Measurements from ENCODE around the gene RBM6. TPM values are rescaled to one million over a fixed set of nuclear protein-coding genes. Genes with fewer than 3 reads are reported as not detected.
A peak's percentile ranks its signal among the peaks of the same experiment; 100 is the strongest.

RBM6 gene, protein sequence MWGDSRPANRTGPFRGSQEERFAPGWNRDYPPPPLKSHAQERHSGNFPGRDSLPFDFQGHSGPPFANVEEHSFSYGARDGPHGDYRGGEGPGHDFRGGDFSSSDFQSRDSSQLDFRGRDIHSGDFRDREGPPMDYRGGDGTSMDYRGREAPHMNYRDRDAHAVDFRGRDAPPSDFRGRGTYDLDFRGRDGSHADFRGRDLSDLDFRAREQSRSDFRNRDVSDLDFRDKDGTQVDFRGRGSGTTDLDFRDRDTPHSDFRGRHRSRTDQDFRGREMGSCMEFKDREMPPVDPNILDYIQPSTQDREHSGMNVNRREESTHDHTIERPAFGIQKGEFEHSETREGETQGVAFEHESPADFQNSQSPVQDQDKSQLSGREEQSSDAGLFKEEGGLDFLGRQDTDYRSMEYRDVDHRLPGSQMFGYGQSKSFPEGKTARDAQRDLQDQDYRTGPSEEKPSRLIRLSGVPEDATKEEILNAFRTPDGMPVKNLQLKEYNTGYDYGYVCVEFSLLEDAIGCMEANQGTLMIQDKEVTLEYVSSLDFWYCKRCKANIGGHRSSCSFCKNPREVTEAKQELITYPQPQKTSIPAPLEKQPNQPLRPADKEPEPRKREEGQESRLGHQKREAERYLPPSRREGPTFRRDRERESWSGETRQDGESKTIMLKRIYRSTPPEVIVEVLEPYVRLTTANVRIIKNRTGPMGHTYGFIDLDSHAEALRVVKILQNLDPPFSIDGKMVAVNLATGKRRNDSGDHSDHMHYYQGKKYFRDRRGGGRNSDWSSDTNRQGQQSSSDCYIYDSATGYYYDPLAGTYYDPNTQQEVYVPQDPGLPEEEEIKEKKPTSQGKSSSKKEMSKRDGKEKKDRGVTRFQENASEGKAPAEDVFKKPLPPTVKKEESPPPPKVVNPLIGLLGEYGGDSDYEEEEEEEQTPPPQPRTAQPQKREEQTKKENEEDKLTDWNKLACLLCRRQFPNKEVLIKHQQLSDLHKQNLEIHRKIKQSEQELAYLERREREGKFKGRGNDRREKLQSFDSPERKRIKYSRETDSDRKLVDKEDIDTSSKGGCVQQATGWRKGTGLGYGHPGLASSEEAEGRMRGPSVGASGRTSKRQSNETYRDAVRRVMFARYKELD
- total RNA-seq (2021) = 115 to 122 TPM (median 118 TPM) in 3 replicates
- Bru-seq, nascent RNA = percentile 81 among the genes with signal in this experiment
- long read RNA-seq, experiment 1, full-length matches to known transcripts = 237 of 419 reads
- long read RNA-seq, experiment 1, partial matches to known transcripts = 61 of 419 reads
- long read RNA-seq, experiment 1, other reads (novel, unspliced or antisense) = 121 of 419 reads
- long read RNA-seq, experiment 2, full-length matches to known transcripts = 9 of 53 reads
- long read RNA-seq, experiment 2, partial matches to known transcripts = 27 of 53 reads
- long read RNA-seq, experiment 2, other reads (novel, unspliced or antisense) = 17 of 53 reads
- long read RNA-seq, experiment 3, full-length matches to known transcripts = 32 of 72 reads
- long read RNA-seq, experiment 3, partial matches to known transcripts = 25 of 72 reads
- long read RNA-seq, experiment 3, other reads (novel, unspliced or antisense) = 15 of 72 reads

DNA sequence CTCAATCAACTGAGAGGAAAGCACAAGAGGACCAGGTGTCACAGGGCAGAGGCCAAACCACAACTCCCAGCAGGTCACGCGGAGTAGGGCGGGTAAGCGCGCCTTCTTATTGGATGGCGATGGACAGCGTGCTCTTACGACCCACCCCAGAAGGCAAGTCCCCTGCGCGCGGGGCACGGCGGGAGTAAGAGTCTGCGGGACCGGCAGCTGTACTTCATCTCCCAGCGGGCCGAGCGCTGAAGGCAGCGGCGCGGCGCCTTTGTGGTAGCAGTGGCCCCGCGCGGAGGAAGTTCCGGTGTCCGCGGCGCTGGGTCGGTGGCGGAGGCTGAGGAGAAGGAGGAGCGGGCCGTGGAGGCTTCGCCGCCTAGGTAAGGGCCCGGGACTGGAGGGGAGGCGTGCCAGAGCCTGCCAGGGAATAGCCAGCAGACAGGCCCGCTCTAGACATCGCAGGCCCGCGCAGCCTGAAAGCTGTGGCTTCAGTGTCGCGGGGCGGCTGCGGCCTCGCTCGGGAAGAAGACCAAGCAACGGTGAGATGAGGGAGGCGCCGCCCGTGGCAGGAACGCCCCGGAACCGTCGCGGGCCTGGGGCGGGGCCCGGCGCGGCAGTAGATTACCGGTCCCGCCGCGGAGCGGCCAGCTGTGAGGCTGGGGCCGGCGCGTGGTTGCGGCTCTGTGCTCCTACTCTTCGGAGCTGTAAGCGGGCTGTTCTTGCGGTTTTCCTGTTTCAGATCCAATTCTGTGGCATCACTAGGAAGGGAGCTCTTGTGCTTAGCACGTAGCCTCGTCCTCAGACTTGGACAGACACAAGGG is at the start of gene RBM6:
Gene RBM6 (plus strand): TSS at position 293 of the 809 bp plus-strand sequence. CDS start 22,492 bp downstream, outside the sequence.
- Mint-ChIP-seq H3K36me3 (peaks cover 9% of the 10 kb centered on the region), H3K4me1 (peaks cover 8% of the 10 kb centered on the region), H3K27ac (peak within 1 kb of the TSS; percentile 97), H3K9me3 (peaks cover 6% of the 10 kb centered on the region; the same call in 1 of the 2 replicates), H3K4me3 (peak within 1 kb of the TSS; percentile 98), H3K27me3 (ENCODE audit: low read depth) (no peaks in the 10 kb centered on the region; the same call in 1 of the 2 replicates)
- ATAC-seq (peak; percentile 98), DNase-seq (ENCODE audit: low spot score) (peak; percentile 97)
- CTCF ChIA-PET = interaction anchor here (0.9 to 2.4 kb wide), 10 partner anchors 10 to 268 kb away, joined by 3 to 42 read pairs (median 3); partner anchors contain the start of gene MON1A
- POLR2A ChIA-PET = interaction anchor here (0.8 to 2.5 kb wide), 6 partner anchors 10 to 154 kb away, joined by 3 to 31 read pairs (median 3); partner anchors contain the start of genes IP6K1 and MON1A
- no peak for TF ChIP-seq SOX15 (CRISPR knock-in tag; IDR thresholded peaks at IDR 0.05)
- TF ChIP-seq ELF4 (CRISPR knock-in tag; IDR thresholded peaks at IDR 0.05; ENCODE audit: low read depth) = peak; percentile 66; the same call in 1 of the 2 replicates
- TF ChIP-seq, protein P1, sequence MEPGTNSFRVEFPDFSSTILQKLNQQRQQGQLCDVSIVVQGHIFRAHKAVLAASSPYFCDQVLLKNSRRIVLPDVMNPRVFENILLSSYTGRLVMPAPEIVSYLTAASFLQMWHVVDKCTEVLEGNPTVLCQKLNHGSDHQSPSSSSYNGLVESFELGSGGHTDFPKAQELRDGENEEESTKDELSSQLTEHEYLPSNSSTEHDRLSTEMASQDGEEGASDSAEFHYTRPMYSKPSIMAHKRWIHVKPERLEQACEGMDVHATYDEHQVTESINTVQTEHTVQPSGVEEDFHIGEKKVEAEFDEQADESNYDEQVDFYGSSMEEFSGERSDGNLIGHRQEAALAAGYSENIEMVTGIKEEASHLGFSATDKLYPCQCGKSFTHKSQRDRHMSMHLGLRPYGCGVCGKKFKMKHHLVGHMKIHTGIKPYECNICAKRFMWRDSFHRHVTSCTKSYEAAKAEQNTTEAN (CRISPR knock-in tag; IDR thresholded peaks at IDR 0.05) = peak; percentile 79; the same call in 1 of the 2 replicates
- peak; percentile 37; the same call in 1 of the 2 replicates for TF ChIP-seq FOXK1 (CRISPR knock-in tag; IDR thresholded peaks at IDR 0.05)
- TF ChIP-seq, protein P2, sequence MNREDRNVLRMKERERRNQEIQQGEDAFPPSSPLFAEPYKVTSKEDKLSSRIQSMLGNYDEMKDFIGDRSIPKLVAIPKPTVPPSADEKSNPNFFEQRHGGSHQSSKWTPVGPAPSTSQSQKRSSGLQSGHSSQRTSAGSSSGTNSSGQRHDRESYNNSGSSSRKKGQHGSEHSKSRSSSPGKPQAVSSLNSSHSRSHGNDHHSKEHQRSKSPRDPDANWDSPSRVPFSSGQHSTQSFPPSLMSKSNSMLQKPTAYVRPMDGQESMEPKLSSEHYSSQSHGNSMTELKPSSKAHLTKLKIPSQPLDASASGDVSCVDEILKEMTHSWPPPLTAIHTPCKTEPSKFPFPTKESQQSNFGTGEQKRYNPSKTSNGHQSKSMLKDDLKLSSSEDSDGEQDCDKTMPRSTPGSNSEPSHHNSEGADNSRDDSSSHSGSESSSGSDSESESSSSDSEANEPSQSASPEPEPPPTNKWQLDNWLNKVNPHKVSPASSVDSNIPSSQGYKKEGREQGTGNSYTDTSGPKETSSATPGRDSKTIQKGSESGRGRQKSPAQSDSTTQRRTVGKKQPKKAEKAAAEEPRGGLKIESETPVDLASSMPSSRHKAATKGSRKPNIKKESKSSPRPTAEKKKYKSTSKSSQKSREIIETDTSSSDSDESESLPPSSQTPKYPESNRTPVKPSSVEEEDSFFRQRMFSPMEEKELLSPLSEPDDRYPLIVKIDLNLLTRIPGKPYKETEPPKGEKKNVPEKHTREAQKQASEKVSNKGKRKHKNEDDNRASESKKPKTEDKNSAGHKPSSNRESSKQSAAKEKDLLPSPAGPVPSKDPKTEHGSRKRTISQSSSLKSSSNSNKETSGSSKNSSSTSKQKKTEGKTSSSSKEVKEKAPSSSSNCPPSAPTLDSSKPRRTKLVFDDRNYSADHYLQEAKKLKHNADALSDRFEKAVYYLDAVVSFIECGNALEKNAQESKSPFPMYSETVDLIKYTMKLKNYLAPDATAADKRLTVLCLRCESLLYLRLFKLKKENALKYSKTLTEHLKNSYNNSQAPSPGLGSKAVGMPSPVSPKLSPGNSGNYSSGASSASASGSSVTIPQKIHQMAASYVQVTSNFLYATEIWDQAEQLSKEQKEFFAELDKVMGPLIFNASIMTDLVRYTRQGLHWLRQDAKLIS (CRISPR knock-in tag; IDR thresholded peaks at IDR 0.05; ENCODE audit: borderline replicate concordance) = no peak
- no peak; the same call in 1 of the 2 replicates for TF ChIP-seq CREB1 (CRISPR knock-in tag; IDR thresholded peaks at IDR 0.05)
- TF ChIP-seq, protein P3, sequence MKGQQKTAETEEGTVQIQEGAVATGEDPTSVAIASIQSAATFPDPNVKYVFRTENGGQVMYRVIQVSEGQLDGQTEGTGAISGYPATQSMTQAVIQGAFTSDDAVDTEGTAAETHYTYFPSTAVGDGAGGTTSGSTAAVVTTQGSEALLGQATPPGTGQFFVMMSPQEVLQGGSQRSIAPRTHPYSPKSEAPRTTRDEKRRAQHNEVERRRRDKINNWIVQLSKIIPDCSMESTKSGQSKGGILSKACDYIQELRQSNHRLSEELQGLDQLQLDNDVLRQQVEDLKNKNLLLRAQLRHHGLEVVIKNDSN (CRISPR knock-in tag; IDR thresholded peaks at IDR 0.05) = peak; percentile 91
- no peak for TF ChIP-seq ESRRA (CRISPR knock-in tag; IDR thresholded peaks at IDR 0.05; ENCODE audit: borderline replicate concordance)
- TF ChIP-seq ZNF396 (CRISPR knock-in tag; IDR thresholded peaks at IDR 0.05; ENCODE audit: borderline replicate concordance) = no peak
- no peak for TF ChIP-seq TP53 (CRISPR knock-in tag; IDR thresholded peaks at IDR 0.05)
- TF ChIP-seq, protein P4, sequence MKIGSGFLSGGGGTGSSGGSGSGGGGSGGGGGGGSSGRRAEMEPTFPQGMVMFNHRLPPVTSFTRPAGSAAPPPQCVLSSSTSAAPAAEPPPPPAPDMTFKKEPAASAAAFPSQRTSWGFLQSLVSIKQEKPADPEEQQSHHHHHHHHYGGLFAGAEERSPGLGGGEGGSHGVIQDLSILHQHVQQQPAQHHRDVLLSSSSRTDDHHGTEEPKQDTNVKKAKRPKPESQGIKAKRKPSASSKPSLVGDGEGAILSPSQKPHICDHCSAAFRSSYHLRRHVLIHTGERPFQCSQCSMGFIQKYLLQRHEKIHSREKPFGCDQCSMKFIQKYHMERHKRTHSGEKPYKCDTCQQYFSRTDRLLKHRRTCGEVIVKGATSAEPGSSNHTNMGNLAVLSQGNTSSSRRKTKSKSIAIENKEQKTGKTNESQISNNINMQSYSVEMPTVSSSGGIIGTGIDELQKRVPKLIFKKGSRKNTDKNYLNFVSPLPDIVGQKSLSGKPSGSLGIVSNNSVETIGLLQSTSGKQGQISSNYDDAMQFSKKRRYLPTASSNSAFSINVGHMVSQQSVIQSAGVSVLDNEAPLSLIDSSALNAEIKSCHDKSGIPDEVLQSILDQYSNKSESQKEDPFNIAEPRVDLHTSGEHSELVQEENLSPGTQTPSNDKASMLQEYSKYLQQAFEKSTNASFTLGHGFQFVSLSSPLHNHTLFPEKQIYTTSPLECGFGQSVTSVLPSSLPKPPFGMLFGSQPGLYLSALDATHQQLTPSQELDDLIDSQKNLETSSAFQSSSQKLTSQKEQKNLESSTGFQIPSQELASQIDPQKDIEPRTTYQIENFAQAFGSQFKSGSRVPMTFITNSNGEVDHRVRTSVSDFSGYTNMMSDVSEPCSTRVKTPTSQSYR (CRISPR knock-in tag; IDR thresholded peaks at IDR 0.05) = no peak
- TF ChIP-seq, protein P5, sequence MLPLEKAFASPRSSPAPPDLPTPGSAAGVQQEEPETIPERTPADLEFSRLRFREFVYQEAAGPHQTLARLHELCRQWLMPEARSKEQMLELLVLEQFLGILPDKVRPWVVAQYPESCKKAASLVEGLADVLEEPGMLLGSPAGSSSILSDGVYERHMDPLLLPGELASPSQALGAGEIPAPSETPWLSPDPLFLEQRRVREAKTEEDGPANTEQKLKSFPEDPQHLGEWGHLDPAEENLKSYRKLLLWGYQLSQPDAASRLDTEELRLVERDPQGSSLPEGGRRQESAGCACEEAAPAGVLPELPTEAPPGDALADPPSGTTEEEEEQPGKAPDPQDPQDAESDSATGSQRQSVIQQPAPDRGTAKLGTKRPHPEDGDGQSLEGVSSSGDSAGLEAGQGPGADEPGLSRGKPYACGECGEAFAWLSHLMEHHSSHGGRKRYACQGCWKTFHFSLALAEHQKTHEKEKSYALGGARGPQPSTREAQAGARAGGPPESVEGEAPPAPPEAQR (CRISPR knock-in tag; IDR thresholded peaks at IDR 0.05) = no peak
- TF ChIP-seq, protein P6, sequence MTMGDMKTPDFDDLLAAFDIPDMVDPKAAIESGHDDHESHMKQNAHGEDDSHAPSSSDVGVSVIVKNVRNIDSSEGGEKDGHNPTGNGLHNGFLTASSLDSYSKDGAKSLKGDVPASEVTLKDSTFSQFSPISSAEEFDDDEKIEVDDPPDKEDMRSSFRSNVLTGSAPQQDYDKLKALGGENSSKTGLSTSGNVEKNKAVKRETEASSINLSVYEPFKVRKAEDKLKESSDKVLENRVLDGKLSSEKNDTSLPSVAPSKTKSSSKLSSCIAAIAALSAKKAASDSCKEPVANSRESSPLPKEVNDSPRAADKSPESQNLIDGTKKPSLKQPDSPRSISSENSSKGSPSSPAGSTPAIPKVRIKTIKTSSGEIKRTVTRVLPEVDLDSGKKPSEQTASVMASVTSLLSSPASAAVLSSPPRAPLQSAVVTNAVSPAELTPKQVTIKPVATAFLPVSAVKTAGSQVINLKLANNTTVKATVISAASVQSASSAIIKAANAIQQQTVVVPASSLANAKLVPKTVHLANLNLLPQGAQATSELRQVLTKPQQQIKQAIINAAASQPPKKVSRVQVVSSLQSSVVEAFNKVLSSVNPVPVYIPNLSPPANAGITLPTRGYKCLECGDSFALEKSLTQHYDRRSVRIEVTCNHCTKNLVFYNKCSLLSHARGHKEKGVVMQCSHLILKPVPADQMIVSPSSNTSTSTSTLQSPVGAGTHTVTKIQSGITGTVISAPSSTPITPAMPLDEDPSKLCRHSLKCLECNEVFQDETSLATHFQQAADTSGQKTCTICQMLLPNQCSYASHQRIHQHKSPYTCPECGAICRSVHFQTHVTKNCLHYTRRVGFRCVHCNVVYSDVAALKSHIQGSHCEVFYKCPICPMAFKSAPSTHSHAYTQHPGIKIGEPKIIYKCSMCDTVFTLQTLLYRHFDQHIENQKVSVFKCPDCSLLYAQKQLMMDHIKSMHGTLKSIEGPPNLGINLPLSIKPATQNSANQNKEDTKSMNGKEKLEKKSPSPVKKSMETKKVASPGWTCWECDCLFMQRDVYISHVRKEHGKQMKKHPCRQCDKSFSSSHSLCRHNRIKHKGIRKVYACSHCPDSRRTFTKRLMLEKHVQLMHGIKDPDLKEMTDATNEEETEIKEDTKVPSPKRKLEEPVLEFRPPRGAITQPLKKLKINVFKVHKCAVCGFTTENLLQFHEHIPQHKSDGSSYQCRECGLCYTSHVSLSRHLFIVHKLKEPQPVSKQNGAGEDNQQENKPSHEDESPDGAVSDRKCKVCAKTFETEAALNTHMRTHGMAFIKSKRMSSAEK (CRISPR knock-in tag; IDR thresholded peaks at IDR 0.05; ENCODE audit: borderline replicate concordance) = no peak
